Right ventricle myocardium superior (tissue), 1 donor: ENCODE measurements around the gene ABCA13. TPM values are rescaled to one million over a fixed set of nuclear protein-coding genes. Genes with fewer than 3 reads are reported as not detected.

Experiments used
- ATAC-seq: fragments of 200-7000 bp; cut with Tn5 transposase; one replicate; pipeline ENCODE4 v1.9.1; 2020; ENCODE audit warnings: mild to moderate bottlenecking; ENCODE audit not compliant: poor library complexity
- DNase-seq: peaks from one replicate; pipeline ENCODE4 v3.0.0-alpha.2; 2020
- intact Hi-C: fragments of 100-400 bp; cut with DNase I; formaldehyde crosslinking; loops from one replicate; pipeline ENCODE4 v1.11.2; 2022
- total RNA-seq: library from RNA; stranded (reverse); fragmentation: NEBNext Ultra II Directional; extraction: Animal tissue kit (Norgen Biotek cat#: 25700); gene quantifications from one replicate; pipeline ENCODE4 v1.2.1, GENCODE V29; 2021
- donor health status: DM: no; HTN: yes; CAD: no; lungs with severe emphysema.

The ABCA13 gene
- total RNA-seq, 1 donor from 2014 or later = 0.16 TPM

- no peak for ATAC-seq
- intact Hi-C loops = no loop called here
- no peak for DNase-seq
Measured at GRCh38 chr7:48528646-48529045, 357.4 kb downstream of the ABCA13 start.

- intact Hi-C loops = no loop called here
- DNase-seq = no peak
- no peak for ATAC-seq
Measured at GRCh38 chr7:48537561-48537960, 366.3 kb downstream of the ABCA13 start.

- intact Hi-C loops = no loop called here
- DNase-seq = no peak
- ATAC-seq = no peak
Measured at GRCh38 chr7:48540746-48541145, 369.5 kb downstream of the ABCA13 start.

- ATAC-seq (no peak), DNase-seq (no peak)
- intact Hi-C loops = no loop called here
Measured at GRCh38 chr7:48548667-48549066, 377.4 kb downstream of the ABCA13 start.

GRCh38 chr7:48551652-48552051, 380.4 kb downstream of the ABCA13 start:
- DNase-seq (no peak), ATAC-seq (no peak)
- intact Hi-C loops = no loop called here

GRCh38 chr7:48563334-48563733, 392.1 kb downstream of the ABCA13 start:
- DNase-seq (no peak), ATAC-seq (no peak)
- intact Hi-C loops = no loop called here

GRCh38 chr7:48575516-48575915, 404.3 kb downstream of the ABCA13 start:
- intact Hi-C loops = no loop called here
- DNase-seq (no peak), ATAC-seq (no peak)

- DNase-seq = no peak
- intact Hi-C loops = no loop called here
- no peak for ATAC-seq
Measured at GRCh38 chr7:48587475-48587874, 416.2 kb downstream of the ABCA13 start.

GRCh38 chr7:48594349-48594748, 423.1 kb downstream of the ABCA13 start:
- DNase-seq (no peak), ATAC-seq (no peak)
- intact Hi-C loops = no loop called here

GRCh38 chr7:48595756-48596155, 424.5 kb downstream of the ABCA13 start:
- intact Hi-C loops = no loop called here
- ATAC-seq = no peak

GRCh38 chr7:48610705-48611104, 439.4 kb downstream of the ABCA13 start:
- DNase-seq = no peak
- ATAC-seq = no peak
- intact Hi-C loops = no loop called here

More at GRCh38 chr7:48595756-48596155, 424.5 kb downstream of the ABCA13 start:
- DNase-seq = no peak

- ATAC-seq (no peak), DNase-seq (no peak)
- intact Hi-C loops = no loop called here
Measured at GRCh38 chr7:48611993-48612392, 440.7 kb downstream of the ABCA13 start.

- ATAC-seq = no peak
- DNase-seq = no peak
- intact Hi-C loops = no loop called here
Measured at GRCh38 chr7:48617508-48617907, 446.2 kb downstream of the ABCA13 start.

- ATAC-seq (no peak), DNase-seq (no peak)
- intact Hi-C loops = no loop called here
Measured at GRCh38 chr7:48617993-48618392, 446.7 kb downstream of the ABCA13 start.

- no peak for DNase-seq
- no peak for ATAC-seq
- intact Hi-C loops = no loop called here
Measured at GRCh38 chr7:48621076-48621475, 449.8 kb downstream of the ABCA13 start.

- intact Hi-C loops = no loop called here
- no peak for ATAC-seq
- no peak for DNase-seq
Measured at GRCh38 chr7:48627164-48627563, 455.9 kb downstream of the ABCA13 start.

- no peak for DNase-seq
- intact Hi-C loops = no loop called here
- peak; percentile 96 for ATAC-seq
Measured at GRCh38 chr7:48628793-48629349, 457.6 kb downstream of the ABCA13 start.

GRCh38 chr7:48634116-48634632, 462.9 kb downstream of the ABCA13 start:
- DNase-seq (no peak), ATAC-seq (no peak)
- intact Hi-C loops = no loop called here

- intact Hi-C loops = no loop called here
- ATAC-seq = peak; percentile 84
- DNase-seq = no peak
Measured at GRCh38 chr7:48635796-48636195, 464.5 kb downstream of the ABCA13 start.

GRCh38 chr7:48636391-48637015, 465.2 kb downstream of the ABCA13 start:
- intact Hi-C loops = no loop called here
- peak; percentile 66 for DNase-seq
- ATAC-seq = peak; percentile 98

- DNase-seq (no peak), ATAC-seq (no peak)
- intact Hi-C loops = no loop called here
Measured at GRCh38 chr7:48637382-48637781, 466.1 kb downstream of the ABCA13 start.
